GM23248 (cell line): ENCODE measurements around the gene AGXT. TPM values are rescaled to one million over a fixed set of nuclear protein-coding genes. Genes with fewer than 3 reads are reported as not detected.

Source experiments
- DNase-seq: peaks from one replicate; pipeline ENCODE4 v3.0.0-alpha.2; 2015
- H2AFZ ChIP-seq: fragments of 200-600 bp; sonication (generic); 2 replicates; pipeline ENCODE4 v1.6.1; 2016; ENCODE audit warnings: antibody characterized with exemption
- H3F3A ChIP-seq: fragments of 200-600 bp; sonication (generic); 2 replicates; pipeline ENCODE4 v1.6.1; 2016; ENCODE audit warnings: mild to moderate bottlenecking, antibody characterized with exemption, mixed run types; ENCODE audit not compliant: insufficient read depth
- H3K27ac ChIP-seq: fragments of 200-600 bp; sonication (generic); 2 replicates; pipeline ENCODE4 v1.5.1; 2016; ENCODE audit warnings: mild to moderate bottlenecking
- H3K27me3 ChIP-seq: fragments of 200-600 bp; sonication (generic); replicated peaks from 2 replicates; pipeline ENCODE4 v1.6.1; 2016; ENCODE audit warnings: mild to moderate bottlenecking; ENCODE audit not compliant: insufficient read depth
- H3K36me3 ChIP-seq: fragments of 200-600 bp; sonication (generic); 2 replicates; pipeline ENCODE4 v1.6.1; 2016; ENCODE audit warnings: low read depth, mild to moderate bottlenecking
- H3K4me1 ChIP-seq: fragments of 200-600 bp; sonication (generic); 2 replicates; pipeline ENCODE4 v1.6.1; 2016; ENCODE audit warnings: mild to moderate bottlenecking; ENCODE audit not compliant: insufficient read depth
- H3K4me2 ChIP-seq: fragments of 200-600 bp; sonication (generic); one replicate; pipeline ENCODE4 v1.6.1; 2016; ENCODE audit warnings: mild to moderate bottlenecking; ENCODE audit not compliant: unreplicated experiment
- H3K4me3 ChIP-seq: fragments of 200-600 bp; sonication (generic); 2 replicates; pipeline ENCODE4 v1.5.1; 2016; ENCODE audit warnings: mild to moderate bottlenecking
- H3K79me2 ChIP-seq: fragments of 200-600 bp; sonication (generic); 2 replicates; pipeline ENCODE4 v1.6.1; 2016; ENCODE audit warnings: mild to moderate bottlenecking; ENCODE audit not compliant: insufficient read depth
- H3K9ac ChIP-seq: fragments of 200-600 bp; sonication (generic); 2 replicates; pipeline ENCODE4 v1.6.1; 2016; ENCODE audit warnings: mild to moderate bottlenecking
- H3K9me2 ChIP-seq: fragments of 200-600 bp; sonication (generic); 2 replicates; pipeline ENCODE4 v1.6.1; 2016; ENCODE audit warnings: mixed run types, mild to moderate bottlenecking, moderate library complexity; ENCODE audit not compliant: insufficient read depth
- H3K9me3 ChIP-seq: fragments of 200-600 bp; sonication (generic); one replicate; pipeline ENCODE4 v1.6.1; 2017; ENCODE audit warnings: low read depth
- H4K20me1 ChIP-seq: fragments of 200-600 bp; sonication (generic); 2 replicates; pipeline ENCODE4 v1.6.0; 2016; ENCODE audit not compliant: insufficient read depth
- EZH2 ChIP-seq: fragments of 200-600 bp; sonication (generic); IDR thresholded peaks from 2 replicates; pipeline ENCODE4 v1.6.1; 2018; ENCODE audit warnings: antibody characterized with exemption, mild to moderate bottlenecking; ENCODE audit not compliant: insufficient read depth, poor library complexity, severe bottlenecking
- EZH2phosphoT487 ChIP-seq: fragments of 200-600 bp; sonication (generic); IDR thresholded peaks from 2 replicates; pipeline ENCODE4 v1.6.1; 2018; ENCODE audit warnings: antibody characterized with exemption, moderate library complexity, mild to moderate bottlenecking, low read depth; ENCODE audit not compliant: insufficient read depth
- WGBS, 2 experiments: methylation state at CpG; one replicate each; pipeline ENCODE4 v1.1.6; 2015 to 2017; ENCODE audit warnings: low lambda C conversion rate in 2 of 2, low coverage in 1 of 2; ENCODE audit errors: missing lambda C conversion rate in 2 of 2; 5-methylcytosine and 5-hydroxymethylcytosine counted together
- in situ Hi-C: fragments of 300-500 bp; cut with MboI; formaldehyde crosslinking; loops from 2 replicates; pipeline ENCODE4 v1.15.0; 2020
- polyA plus RNA-seq: library from polyadenylated mRNA; unstranded; fragments of >200 nt; fragmentation: Nextera tagmentation; extraction: Ambion mirVana; gene quantifications from 2 replicates; pipeline ENCODE4 v1.2.1, GENCODE V29; 2016
- total RNA-seq: library from RNA; depleted of rRNA; stranded (reverse); fragments of >200 nt; shearing (Covaris generic); gene quantifications from 2 replicates; pipeline ENCODE4 v1.2.3, GENCODE V29; 2014

AGXT gene
- total and polyA plus RNA-seq, 2 experiments from 2014 or later: not detected

GRCh38 chr2:240886023-240886565 is 17.5 kb downstream of the AGXT start:
- H3K4me2 ChIP-seq: no peak overlapping the region
- H3F3A ChIP-seq: no peaks in the 10 kb centered on the region
- H3K4me3 ChIP-seq: no peak overlapping the region
- H3K4me1 ChIP-seq: no peaks in the 10 kb centered on the region
- DNase-seq: no peak
- H3K27ac ChIP-seq: no peak overlapping the region
- H3K9me2 ChIP-seq: no peaks in the 10 kb centered on the region
- H3K9me3 ChIP-seq: no peaks in the 10 kb centered on the region
- H3K27me3 ChIP-seq: no peaks in the 10 kb centered on the region
- no peaks in the 10 kb centered on the region for H3K79me2 ChIP-seq
- H2AFZ ChIP-seq: no peak overlapping the region
- no peak overlapping the region for H3K9ac ChIP-seq
- TF ChIP-seq EZH2 (no peak), EZH2phosphoT487 (no peak)
- H4K20me1 ChIP-seq: no peaks in the 10 kb centered on the region
- H3K36me3 ChIP-seq: no peaks in the 10 kb centered on the region
- in situ Hi-C loops: no loop called here
- 84 to 90% methylated on average over 5 of the region's 5 CpGs for WGBS, 2 experiments

- in situ Hi-C loops: no loop called here
- TF ChIP-seq EZH2 (no peak), EZH2phosphoT487 (no peak)
- Histone ChIP-seq H2AFZ (no peak overlapping the region), H3K9me3 (no peaks in the 10 kb centered on the region), H3F3A (no peaks in the 10 kb centered on the region), H4K20me1 (no peaks in the 10 kb centered on the region), H3K4me3 (no peak overlapping the region), H3K4me1 (no peaks in the 10 kb centered on the region), H3K27me3 (no peaks in the 10 kb centered on the region), H3K79me2 (no peaks in the 10 kb centered on the region), H3K27ac (no peak overlapping the region), H3K4me2 (no peak overlapping the region), H3K36me3 (no peaks in the 10 kb centered on the region), H3K9me2 (no peaks in the 10 kb centered on the region), H3K9ac (no peak overlapping the region)
- no peak for DNase-seq
- WGBS, 2 experiments: 58 to 66% methylated on average over 18 of the region's 18 CpGs
Observed at GRCh38 chr2:240886678-240887609, 18.3 kb downstream of the AGXT start.

- in situ Hi-C loops: no loop called here
- H3K79me2 ChIP-seq: no peaks in the 10 kb centered on the region
- no peak overlapping the region for H3K4me2 ChIP-seq
- no peaks in the 10 kb centered on the region for H3F3A ChIP-seq
- no peak overlapping the region for H2AFZ ChIP-seq
- DNase-seq: no peak
- no peak overlapping the region for H3K27ac ChIP-seq
- H3K27me3 ChIP-seq: no peaks in the 10 kb centered on the region
- no peak for TF ChIP-seq EZH2
- no peak for TF ChIP-seq EZH2phosphoT487
- no peaks in the 10 kb centered on the region for H3K9me3 ChIP-seq
- H3K9ac ChIP-seq: no peak overlapping the region
- H3K4me1 ChIP-seq: no peaks in the 10 kb centered on the region
- WGBS, 2 experiments: 79 to 82% methylated on average over 4 of the region's 4 CpGs
- H3K9me2 ChIP-seq: no peaks in the 10 kb centered on the region
- no peak overlapping the region for H3K4me3 ChIP-seq
- H3K36me3 ChIP-seq: no peaks in the 10 kb centered on the region
- H4K20me1 ChIP-seq: no peaks in the 10 kb centered on the region
Observed at GRCh38 chr2:240887631-240888030, 19.0 kb downstream of the AGXT start.

GRCh38 chr2:240888130-240888889 is 19.7 kb downstream of the AGXT start:
- H2AFZ ChIP-seq: no peak overlapping the region
- TF ChIP-seq EZH2: no peak
- no peak for TF ChIP-seq EZH2phosphoT487
- DNase-seq: no peak
- no peaks in the 10 kb centered on the region for H3K36me3 ChIP-seq
- no peak overlapping the region for H3K4me2 ChIP-seq
- no peak overlapping the region for H3K9ac ChIP-seq
- in situ Hi-C loops: no loop called here
- H3K27me3 ChIP-seq: no peaks in the 10 kb centered on the region
- H3F3A ChIP-seq: no peaks in the 10 kb centered on the region
- no peaks in the 10 kb centered on the region for H3K4me1 ChIP-seq
- no peak overlapping the region for H3K4me3 ChIP-seq
- H3K9me3 ChIP-seq: no peaks in the 10 kb centered on the region
- H3K79me2 ChIP-seq: no peaks in the 10 kb centered on the region
- H3K9me2 ChIP-seq: no peaks in the 10 kb centered on the region
- H3K27ac ChIP-seq: no peak overlapping the region
- no peaks in the 10 kb centered on the region for H4K20me1 ChIP-seq
- WGBS, 2 experiments: 83 to 85% methylated on average over 23 to 33 of the region's 37 CpGs
